ENCODE data around the gene PKNOX2. TPM values are rescaled to one million over a fixed set of nuclear protein-coding genes. Genes with fewer than 3 reads are reported as not detected.

Gene PKNOX2
- total and polyA plus RNA-seq, 2 of the 8 experiments (the other 6 are each of a cell fraction or from before 2014, with no cell fraction given) = 2.0 TPM

- Histone ChIP-seq H3K4me1 (replicated peaks in 1 of 4; ENCODE audit: control insufficient read depth in 3 of 4, insufficient read depth in 4 of 4, low read length in 3 of 4) (no peaks in the 10 kb centered on the region), H3K36me3 (ENCODE audit: control insufficient read depth in 2 of 4, insufficient read depth in 4 of 4, low read length in 3 of 4) (no peaks in the 10 kb centered on the region), H4K91ac (replicated peaks; ENCODE audit: insufficient read length, low read length) (no peak overlapping the region), H4K5ac (ENCODE audit: insufficient read length, low read depth, low read length) (no peak overlapping the region), H3K4me3 (ENCODE audit: extremely low read depth in 1 of 4, insufficient read depth in 2 of 4, low read depth in 3 of 4, low read length in 4 of 4) (no peak overlapping the region), H2BK120ac (replicated peaks; ENCODE audit: low read depth, low read length) (no peak overlapping the region), H3K56ac (replicated peaks; ENCODE audit: insufficient read length, low read depth, low read length) (no peak overlapping the region), H2AFZ (ENCODE audit: low read length) (no peak overlapping the region), H2BK15ac (ENCODE audit: low read length) (no peak overlapping the region), H3K23me2 (ENCODE audit: low read depth, low read length) (no peaks in the 10 kb centered on the region; the same call in 1 of the 2 replicates), H3K4me2 (ENCODE audit: insufficient read depth in 1 of 2, low read depth in 2 of 2, low read length in 2 of 2) (no peak overlapping the region), H2BK12ac (ENCODE audit: low read depth, low read length) (no peak overlapping the region), H3K79me2 (ENCODE audit: control insufficient read depth in 1 of 2, insufficient read depth in 2 of 2, low read length in 2 of 2) (no peaks in the 10 kb centered on the region; a peak in 1 of 4 replicates), H3K27me3 (replicated peaks in 1 of 4; ENCODE audit: control insufficient read depth in 3 of 4, extremely low read depth in 1 of 4, insufficient read depth in 3 of 4, low read length in 3 of 4) (no peaks in the 10 kb centered on the region; a peak in 1 of 7 replicates), H4K20me1 (replicated peaks in 1 of 2; ENCODE audit: control insufficient read depth in 1 of 2, insufficient read depth in 2 of 2, low read length in 2 of 2) (no peaks in the 10 kb centered on the region), H3K9me3 (ENCODE audit: insufficient read depth in 2 of 2, low read depth in 1 of 2, low read length in 1 of 2) (no peaks in the 10 kb centered on the region), H2BK5ac (ENCODE audit: low read depth, low read length) (no peak overlapping the region), H3K18ac (ENCODE audit: extremely low read depth, low read length) (no peak overlapping the region), H3K9ac (replicated peaks in 1 of 4; ENCODE audit: extremely low read depth in 1 of 4, low read depth in 3 of 4, low read length in 3 of 4) (no peak overlapping the region), H3K27ac (ENCODE audit: low read depth, low read length) (no peak overlapping the region), H2AK5ac (ENCODE audit: low read depth, low read length) (no peak overlapping the region), H3K79me1 (ENCODE audit: low read depth, low read length) (no peaks in the 10 kb centered on the region), H2BK20ac (ENCODE audit: low read length) (no peak overlapping the region), H3K23ac (ENCODE audit: insufficient read length) (no peak overlapping the region), H4K8ac (ENCODE audit: extremely low read depth, insufficient read depth, low read length) (no peak overlapping the region), H3K4ac (replicated peaks; ENCODE audit: insufficient read length, low read depth, low read length) (no peak overlapping the region), H3K14ac (ENCODE audit: insufficient read length) (no peak overlapping the region)
- CTCF ChIA-PET (ENCODE audit: partially characterized antibody) = interaction anchor here (1.3 to 2.4 kb wide), 6 partner anchors 8 to 175 kb away, joined by 3 to 10 read pairs (median 6); no protein-coding TSS in a partner anchor
- POLR2A ChIA-PET (ENCODE audit: partially characterized antibody) = no interaction called here
- WGBS, 2 experiments (ENCODE audit: extremely low coverage in 1 of 2, insufficient coverage in 1 of 2, insufficient read length in 1 of 2, insufficient replicate concordance in 2 of 2, low coverage in 1 of 2, low lambda C conversion rate in 2 of 2, missing lambda C conversion rate in 1 of 2) = 88% methylated on average over 1 of the region's 1 CpG; no CpG with 5 or more reads in 1 of the 2 experiments
- no peak for FAIRE-seq
- no peak for DNase-seq (ENCODE audit: low read depth in 1 of 2, low spot score in 2 of 2)
- TF ChIP-seq FOSL1 (IDR thresholded peaks at IDR 0.05; ENCODE audit: insufficient read depth, low read depth, low read length) = no peak
- TF ChIP-seq RXRA (IDR thresholded peaks at IDR 0.05; ENCODE audit: insufficient read depth, low read depth, low read length) = no peak
- TF ChIP-seq EGR1 (IDR thresholded peaks at IDR 0.05; ENCODE audit: borderline replicate concordance, low read depth, low read length) = no peak
- no peak for TF ChIP-seq ATF2 (IDR thresholded peaks at IDR 0.05; ENCODE audit: low read length)
- no peak for TF ChIP-seq SAP30 (IDR thresholded peaks at IDR 0.05; ENCODE audit: insufficient read depth, insufficient replicate concordance, low read length)
- TF ChIP-seq KDM1A (IDR thresholded peaks at IDR 0.05; ENCODE audit: borderline replicate concordance, low read length) = no peak
- no peak for TF ChIP-seq SIN3A (conservative IDR thresholded peaks at IDR 0.05 in 1 of 2, IDR thresholded peaks at IDR 0.05 in 1 of 2; ENCODE audit: low read depth in 1 of 2, low read length in 2 of 2)
- TF ChIP-seq SRF (IDR thresholded peaks at IDR 0.05; ENCODE audit: low read depth, low read length) = no peak
- TF ChIP-seq KDM4A (IDR thresholded peaks at IDR 0.05; ENCODE audit: low read depth, low read length, severe bottlenecking) = no peak
- TF ChIP-seq POLR2AphosphoS5 (IDR thresholded peaks at IDR 0.05; ENCODE audit: low read depth, low read length) = no peak
- TF ChIP-seq TCF12 (IDR thresholded peaks at IDR 0.05; ENCODE audit: low read depth, low read length) = no peak
- no peak for TF ChIP-seq NRF1 (IDR thresholded peaks at IDR 0.05; ENCODE audit: low read depth, low read length)
These were observed 32.5 kb upstream of the PKNOX2 start for GRCh38 chr11:125132071-125132470.

Measured in H1 (cell line).